HG02973 (cell line): Measurements from ENCODE around the gene SLC25A17.
A peak's percentile ranks its signal among the peaks of the same experiment; 100 is the strongest.
"Not testable (repeated sequence)": the region's sequence is repeated elsewhere in the genome, so short reads cannot be mapped to it uniquely, and the experiment has no call there.

Experiments used
- ATAC-seq: cut with Tn5 transposase; IDR thresholded peaks from one replicate; pipeline ENCODE4 v1.9.1; 2021; ENCODE audit warnings: moderate library complexity; ENCODE audit not compliant: unreplicated experiment

The SLC25A17 gene, protein sequence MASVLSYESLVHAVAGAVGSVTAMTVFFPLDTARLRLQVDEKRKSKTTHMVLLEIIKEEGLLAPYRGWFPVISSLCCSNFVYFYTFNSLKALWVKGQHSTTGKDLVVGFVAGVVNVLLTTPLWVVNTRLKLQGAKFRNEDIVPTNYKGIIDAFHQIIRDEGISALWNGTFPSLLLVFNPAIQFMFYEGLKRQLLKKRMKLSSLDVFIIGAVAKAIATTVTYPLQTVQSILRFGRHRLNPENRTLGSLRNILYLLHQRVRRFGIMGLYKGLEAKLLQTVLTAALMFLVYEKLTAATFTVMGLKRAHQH

DNA sequence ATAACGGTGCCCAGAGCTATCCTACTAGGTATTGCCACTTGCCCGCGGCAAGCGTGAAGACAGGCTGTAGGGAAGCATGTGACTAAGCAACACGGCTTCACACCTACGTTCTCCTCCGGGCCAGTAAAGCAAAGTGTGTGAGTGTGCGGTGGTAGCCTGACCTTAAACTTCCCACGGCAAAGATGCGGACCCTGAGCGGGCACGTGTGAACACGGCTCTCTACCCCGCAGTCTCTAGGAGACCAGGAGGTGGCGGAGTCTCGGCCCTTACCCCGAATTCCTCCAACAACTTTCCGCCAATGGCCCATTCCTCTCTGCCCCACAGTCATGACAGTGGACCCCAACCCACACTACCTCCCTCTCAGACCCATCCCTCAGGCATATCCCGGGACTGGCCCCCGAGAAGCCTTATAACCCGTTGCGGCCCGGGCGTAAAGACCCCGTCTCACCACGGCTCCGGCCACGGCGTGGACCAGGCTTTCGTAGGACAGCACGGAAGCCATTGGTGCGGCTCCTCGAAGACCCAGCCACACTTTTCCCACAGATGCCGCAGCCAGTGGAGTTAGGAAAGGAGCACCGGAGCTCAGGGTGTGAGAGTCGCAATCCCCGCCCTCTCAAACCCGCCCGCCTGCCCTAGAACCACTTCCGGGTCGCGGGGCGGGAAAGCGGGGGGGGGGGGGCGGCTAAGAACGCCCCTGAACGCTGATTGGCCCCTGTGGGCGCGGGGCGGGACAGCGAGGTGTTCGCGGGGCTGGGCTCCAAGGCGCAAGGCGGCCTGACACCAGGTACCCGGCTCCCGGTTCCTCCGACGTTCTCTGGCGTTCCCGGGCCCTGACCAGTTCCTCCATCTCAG, at the start of gene SLC25A17:
Gene SLC25A17, minus strand, starts transcription at position 600 of the 852 bp plus-strand sequence. Its CDS starts 98 bp downstream, at position 502.
- ATAC-seq, result peak; percentile 63

DNA sequence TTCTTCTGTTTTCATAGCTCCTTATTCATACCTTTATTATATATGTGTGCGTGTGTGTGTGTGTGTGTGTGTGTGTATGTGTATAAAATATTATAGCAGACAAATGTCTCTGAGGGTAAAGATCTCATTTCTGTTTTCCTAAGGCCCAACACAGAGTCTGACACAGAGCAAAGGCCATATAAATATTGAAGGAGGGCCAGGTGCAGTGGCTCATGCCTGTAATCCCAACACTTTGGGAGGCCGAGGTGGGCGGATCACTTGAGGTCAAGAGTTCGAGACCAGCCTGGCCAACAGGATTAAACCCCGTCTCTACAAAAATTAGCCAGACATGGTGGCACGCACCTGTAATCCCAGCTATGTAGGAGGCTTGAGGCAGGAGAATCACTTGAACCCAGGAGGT, 49.2 kb upstream of the SLC25A17 start:
- not testable (repeated sequence) for ATAC-seq

DNA sequence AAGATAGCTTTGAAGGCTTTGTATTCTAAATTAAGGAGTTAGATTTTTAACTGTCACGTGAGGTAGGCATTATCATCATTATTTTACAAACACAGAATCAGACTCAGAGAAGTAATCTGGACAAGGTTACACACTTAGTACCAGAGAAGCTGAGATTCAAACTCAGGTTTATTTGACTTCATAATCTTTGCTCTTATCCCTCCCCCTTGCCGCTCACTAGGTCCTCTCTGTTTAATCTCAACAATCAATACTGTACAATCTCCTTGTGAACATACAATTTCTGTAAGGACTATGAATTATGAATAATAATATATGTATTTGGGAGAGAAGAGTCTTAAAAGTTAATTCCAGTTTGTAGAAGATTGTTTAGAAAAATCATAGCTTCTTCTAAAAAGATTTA, 48.0 kb upstream of the SLC25A17 start:
- ATAC-seq, result no peak

DNA sequence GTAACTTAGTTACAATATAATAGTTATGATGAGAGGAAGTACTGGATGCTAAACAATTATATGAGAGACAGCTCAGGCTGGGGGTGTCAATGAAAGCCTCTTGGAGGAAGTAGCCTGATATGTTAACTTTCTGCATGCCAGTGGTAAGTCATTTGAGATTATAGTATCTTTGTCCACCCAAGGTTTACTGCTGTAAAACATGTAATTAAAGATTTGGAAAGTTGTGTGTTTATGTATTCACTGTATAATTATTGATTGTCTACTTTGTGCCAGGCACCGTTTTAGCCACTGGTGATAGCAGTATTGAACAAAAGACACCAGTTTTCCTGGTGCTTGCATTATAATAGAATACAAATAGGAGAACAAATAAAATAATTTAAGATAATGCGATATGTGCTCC, 43.4 kb upstream of the SLC25A17 start:
- no peak for ATAC-seq

DNA sequence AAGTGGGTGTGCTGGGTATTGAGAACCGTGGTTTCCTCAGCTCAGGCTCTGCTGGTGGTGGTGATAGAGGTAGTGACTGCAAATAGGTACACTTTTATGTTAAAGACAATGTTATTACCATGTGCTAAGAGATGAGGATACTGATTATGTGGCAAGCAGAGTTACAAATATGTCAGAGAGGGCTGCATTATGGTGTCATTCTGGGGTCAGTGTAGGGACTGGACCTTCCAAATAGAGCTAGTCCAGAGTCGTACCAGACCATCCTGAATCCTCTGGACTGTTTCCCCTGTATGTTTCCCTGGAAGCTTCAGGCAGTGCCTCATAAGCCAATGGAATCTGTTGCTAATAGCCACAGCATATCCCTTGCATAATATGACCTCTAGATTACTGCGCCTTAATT, 42.9 kb upstream of the SLC25A17 start, which contains the start of gene DNAJB7:
Gene DNAJB7, minus strand, starts transcription at position 101 of the 400 bp plus-strand sequence. CDS start 119 bp downstream, outside the sequence.
- no peak for ATAC-seq

DNA sequence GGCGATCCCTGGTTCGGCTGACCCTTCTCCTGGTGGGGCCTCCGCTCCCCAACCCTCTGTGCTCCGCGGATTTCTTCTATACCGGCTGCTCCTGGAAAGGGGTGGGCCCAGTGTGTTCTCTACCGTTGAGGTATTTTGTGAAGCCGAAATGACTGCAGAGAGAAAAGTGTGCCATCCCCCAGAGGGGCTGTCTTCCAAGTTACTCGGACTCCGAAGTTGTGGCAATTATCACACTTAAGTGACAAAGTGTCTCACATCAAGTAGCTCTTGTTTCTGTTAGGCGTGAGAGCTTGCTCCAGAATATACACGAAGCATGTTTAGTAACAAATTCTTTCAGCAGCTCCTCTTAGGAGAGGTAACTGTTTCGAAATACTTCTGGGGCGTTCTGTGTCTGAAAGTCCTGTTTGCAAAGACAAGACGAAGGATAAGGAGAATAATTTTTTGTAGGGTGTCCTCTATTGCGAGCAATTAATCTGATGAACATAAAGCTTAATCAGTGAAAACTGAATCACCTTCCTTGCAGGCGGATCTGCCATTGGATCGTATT, 38.2 kb upstream of the SLC25A17 start:
- no peak for ATAC-seq

DNA sequence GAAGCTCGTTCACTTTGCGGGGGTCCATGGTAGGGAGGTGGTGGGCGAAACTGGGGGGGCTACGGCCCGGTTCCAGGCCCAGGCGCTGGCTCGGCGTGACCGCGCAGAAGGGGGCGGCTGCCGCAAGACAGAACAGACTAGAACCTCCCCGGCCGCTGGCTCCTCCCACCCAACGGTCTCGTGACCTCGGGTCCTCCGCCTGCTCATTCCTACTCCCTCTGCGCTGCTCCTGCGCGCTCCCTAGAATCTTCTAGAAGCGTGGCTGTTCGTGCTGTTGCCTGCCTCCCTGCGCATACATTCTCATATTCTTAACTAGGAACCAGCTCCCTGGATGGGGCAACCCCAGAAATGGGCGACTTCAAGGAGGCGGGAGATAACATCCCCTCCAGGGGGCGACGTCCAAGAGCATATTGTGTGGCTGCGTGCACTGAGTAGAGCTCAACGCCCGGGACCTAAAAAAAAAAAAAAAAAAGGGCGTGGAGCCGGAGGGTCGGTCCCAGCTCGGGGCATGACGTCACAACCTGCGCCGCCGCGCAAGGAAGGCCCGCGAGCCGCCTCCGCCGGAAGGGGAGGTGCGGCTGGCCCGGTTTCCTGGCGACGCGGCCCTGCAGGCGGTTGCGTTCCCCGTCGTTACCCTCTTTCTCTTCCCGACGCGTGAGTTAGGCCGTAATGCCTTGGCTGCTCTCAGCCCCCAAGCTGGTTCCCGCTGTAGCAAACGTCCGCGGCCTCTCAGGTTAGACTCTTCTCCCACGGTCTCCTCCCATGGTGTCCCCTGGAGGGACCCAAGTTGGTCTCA, 37.6 kb upstream of the SLC25A17 start, which contains the start of the genes ST13 and XPNPEP3:
Gene ST13, minus strand, starts transcription at position 127 of the 796 bp plus-strand sequence. Its CDS starts 99 bp downstream, at position 28.
Gene XPNPEP3, plus strand, starts transcription at position 636 of the 796 bp plus-strand sequence. Its CDS starts 34 bp downstream, at position 670.
- ATAC-seq, result peak; percentile 84

DNA sequence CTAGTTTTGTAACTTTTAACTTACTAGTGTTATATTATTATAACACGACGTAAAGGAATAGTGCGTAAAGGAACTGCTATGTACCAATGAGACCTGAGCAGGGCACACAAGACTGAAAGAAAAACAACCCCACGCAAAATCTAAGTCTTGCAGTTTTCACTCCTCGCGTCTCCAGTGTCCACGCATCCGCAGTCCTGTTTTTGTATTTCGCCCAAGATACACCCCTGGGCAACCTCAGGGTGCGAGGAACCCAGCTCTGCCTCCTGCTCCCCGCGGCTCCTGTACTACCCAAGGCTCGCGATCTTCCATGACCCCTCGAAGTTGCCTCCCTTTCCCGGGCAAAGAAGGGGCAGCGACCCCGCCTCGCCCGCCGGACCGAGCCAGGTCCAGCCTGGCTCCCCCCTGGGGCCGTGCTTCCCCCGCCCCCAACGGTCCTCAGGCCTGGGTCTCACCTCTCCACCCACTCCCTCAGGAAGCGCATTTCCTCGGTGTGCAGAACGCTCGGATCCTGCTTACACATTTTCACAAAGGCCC, 36.9 kb upstream of the SLC25A17 start:
- peak; percentile 20 for ATAC-seq

DNA sequence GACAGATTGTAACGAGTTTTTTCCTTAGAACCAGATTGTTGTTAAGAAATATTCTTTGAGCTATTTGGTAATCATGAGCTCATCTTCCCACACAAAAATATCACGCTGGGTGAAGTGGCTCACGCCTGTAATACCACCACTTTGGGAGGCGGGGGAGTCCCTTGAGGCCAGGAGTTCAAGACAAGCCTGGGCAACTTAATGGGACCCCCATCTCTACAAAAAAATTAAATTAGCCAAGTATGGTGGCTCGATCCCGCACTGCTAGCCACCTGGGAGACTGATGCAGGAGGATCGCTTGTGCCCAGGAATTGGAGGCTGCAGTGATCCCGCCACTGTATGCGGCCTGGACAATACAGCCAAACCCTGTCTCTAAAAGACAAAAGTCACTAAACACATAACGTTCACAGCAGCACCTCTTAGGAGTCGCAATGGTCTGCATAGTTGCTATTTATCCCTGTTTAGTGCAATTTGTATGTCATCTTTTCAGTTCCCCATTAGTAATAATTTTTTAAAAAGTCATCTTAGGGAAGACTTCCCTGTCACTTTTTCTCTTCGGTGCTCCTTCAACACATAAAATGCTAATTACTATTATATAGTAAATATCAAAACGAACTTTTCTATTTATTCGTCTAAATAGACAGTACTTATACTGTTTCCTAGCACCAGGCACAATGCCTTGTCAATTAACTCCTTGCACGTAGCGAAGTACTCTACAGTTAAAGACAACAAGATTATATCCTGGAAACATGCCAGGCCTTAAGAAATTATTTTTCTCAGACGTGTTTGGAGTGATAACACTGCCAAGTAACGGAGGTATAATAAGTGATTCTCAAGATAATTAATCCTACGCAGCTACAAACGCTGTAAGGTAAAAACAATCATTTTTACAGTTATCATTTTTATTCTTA, 36.2 kb upstream of the SLC25A17 start:
- ATAC-seq, result no peak

DNA sequence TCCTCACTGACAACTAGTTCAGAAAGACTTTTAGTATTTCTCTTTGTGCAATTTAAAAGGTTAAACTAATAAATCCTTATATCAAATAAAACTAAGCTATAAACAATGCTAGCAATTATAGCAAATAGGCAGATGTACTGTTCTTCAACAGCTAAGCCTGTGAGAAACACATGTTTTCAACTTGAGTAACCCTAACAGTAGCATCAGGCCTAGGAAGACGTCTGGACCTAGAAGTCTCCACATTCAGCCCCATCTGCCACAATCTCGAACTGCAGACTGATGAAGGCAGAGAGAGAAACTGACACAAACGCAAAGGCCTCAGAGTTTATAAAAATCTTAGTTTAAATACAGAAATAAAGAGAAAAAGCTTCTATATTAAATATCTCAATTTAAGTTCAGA, 34.8 kb upstream of the SLC25A17 start:
- ATAC-seq, result no peak

DNA sequence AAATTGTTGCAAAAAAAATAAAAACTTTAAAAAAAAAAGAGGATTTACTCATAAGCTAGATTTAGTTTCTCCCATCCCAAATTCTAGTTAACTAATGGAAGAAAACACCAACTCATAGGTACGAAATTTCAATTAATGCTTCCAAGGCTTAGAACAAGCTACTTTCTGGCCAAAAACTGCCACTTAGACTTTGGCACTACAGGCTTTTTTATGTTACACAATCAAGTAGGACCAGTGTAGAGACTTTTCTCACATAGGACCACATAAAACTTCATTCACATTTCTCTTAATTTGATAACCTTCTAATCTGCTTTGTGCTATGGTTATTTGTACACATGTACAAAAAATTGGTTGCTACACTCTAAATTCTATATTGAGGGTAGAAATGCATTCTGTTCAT, 34.2 kb upstream of the SLC25A17 start:
- no peak for ATAC-seq

DNA sequence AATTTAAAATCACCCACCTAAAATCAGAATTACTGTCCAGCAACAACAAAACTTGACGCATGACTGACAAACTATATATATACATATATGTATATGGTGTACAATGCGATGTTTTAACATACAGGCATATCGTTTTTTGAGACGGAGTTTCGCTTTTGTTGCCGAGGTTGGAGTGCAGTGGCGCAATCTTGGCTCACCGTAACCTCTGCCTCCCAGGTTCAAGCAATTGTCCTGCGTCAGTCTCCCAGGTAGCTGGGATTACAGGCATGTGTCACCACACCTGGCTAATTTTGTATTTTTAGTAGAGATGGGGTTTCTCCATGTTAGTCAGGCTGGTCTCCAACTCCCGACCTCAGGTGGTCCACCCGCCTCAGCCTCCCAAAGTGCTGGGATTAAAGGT, 26.7 kb upstream of the SLC25A17 start:
- not testable (repeated sequence) for ATAC-seq

DNA sequence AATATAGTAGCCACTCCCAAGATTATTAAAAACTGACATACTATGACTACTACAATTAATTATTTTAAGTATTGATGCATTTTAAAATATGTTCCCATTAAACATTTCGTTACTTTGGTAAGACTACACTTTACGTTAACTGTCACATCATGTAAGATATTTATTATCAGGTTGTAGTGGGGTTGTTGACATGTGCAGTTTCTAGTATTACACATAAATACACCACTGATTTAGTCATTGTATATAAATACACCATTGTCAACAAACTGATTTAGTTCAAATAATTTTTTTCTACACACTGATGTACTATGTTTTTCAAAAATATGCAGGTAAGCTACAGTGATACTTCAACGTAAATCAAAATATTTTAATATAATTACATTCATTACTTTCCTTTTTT, 25.8 kb upstream of the SLC25A17 start:
- ATAC-seq, result no peak

DNA sequence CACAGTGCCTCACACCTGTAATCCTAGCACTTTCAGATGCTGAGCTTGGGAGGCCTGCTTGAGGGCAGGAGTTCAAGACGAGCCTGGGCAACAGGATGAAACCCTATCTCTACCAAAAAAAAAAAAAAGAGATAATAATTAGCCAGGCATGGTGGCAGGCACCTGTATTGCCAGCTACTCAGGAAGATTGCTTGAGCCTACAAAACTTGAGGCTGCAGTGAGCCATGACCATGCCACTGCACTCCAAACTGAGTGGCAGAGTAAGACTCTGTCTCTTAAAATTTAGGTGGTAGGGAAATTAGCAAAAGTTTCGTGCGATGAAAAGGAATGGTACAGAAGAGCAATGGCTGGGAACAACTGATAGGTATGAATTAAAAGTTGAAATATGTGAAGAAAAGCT, 19.3 kb upstream of the SLC25A17 start:
- no peak for ATAC-seq

DNA sequence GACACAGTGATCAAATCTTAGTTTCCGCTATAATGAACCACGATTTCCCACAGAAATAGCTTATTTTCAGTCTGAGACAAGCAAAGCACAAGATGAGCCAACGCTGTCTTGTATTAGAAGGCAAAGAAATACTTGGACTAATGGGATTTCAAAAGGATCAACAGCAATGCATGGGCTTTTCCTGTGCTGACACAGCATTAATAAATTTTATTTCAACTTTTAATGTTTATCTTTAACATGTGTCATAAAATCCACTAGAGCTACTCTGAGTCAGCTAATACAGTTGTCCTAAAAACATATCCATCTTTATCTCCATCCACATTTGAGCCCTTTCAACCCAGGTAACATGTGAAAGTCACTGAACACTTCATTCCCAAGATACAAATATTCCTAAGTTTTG, 15.5 kb upstream of the SLC25A17 start:
- ATAC-seq, result no peak

DNA sequence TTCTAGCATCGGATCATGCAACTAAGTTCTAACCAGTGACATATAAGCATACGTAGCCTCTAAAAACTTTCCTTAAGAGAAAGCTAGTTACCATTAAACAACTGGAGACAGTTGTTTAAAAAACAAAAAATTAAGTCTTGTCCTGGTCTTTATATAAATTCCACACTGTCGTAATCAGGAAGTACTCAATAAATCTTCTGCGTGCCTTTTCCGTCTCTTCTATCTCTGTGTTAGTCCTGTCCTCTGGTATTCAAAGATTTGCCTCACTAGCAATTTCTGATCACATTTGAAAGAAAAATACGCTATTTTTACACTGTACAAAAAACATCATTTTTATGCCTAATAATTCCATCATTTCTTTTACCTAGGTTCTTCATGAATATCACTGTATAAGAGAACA, 10.0 kb upstream of the SLC25A17 start:
- ATAC-seq, result no peak

DNA sequence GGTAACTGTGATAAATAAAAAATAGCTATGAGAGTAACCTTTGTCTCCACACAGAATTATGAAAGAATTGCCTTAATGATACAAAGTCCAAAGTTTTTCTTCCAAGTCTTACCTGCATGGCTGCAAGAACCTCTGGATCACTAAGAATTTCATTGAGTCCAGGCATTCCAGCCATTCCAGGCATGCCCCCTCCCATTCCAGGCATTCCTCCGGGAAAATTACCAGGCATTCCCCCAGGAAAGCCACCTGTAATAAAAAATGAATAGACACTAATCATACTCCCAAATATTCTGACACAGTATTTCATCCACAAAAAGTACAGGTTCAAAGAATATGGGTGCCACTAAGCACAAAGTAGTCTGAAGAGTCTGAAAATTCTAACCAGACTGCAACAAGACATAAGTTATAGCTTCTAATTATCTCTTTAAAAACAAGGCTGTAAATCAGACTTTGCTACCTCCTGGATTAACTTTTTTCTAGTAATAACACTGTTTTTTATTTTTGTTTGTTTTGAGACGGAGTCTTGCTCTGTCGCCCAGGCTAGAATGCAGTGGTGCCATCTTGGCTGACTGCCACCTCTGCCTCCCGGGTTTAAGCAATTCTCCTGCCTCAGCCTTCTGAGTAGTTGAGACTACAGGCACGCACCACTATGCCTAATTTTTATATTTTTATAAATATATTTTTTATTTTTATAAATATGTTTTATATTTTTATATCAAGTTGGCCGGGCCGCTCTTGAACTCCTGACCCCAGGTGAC, 8.0 kb upstream of the SLC25A17 start:
- no peak for ATAC-seq

DNA sequence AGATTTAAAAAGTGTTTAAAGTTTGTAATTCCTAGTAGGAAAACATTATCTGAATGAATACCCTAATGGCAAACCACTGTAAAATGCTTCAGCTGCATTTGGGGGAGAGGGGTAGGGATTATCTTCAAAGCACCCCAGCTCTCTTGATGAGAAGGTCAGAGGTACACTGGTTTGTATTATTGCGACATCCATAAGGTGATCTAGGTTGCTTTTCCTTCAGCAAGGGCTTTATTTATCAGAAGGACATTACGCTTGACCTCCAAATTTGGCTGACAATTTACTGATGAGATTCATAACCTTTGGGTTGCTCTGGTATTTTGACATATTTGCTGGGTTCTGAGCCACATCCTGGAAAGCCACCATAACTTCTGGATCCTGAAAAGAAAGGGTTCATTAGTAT, 7.1 kb upstream of the SLC25A17 start:
- ATAC-seq, result not testable (repeated sequence)

DNA sequence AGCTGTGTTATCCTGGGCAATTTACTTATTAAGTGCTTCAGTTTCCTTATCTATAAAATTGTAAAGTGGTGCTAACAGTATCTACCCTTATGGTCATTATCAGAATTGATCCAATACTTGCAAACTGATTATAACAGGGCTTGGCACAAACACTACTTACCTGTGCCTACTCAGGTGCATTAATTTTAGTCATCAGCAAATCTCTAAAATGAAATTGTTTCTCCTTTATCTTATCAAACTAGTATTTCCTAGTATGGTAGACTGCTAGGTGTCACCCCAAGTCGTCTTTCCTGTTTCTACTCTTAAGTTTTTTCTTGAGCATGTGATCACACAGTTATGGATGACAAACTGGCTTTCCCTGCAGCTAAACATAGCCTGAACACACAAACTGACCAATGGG, 4.3 kb upstream of the SLC25A17 start:
- ATAC-seq, result no peak
